HG03342 (cell line): Measurements from ENCODE around the gene FRS2.

ENCODE experiments used
- ATAC-seq: cut with Tn5 transposase; IDR thresholded peaks from one replicate; pipeline ENCODE4 v1.9.1; 2021; ENCODE audit warnings: mild to moderate bottlenecking, moderate library complexity; ENCODE audit not compliant: unreplicated experiment

The FRS2 gene

GRCh38 chr12:69500631-69501030 lies 30.4 kb downstream of the FRS2 start:
- ATAC-seq: no peak

- no peak for ATAC-seq
Observed at GRCh38 chr12:69501154-69501895, 31.1 kb downstream of the FRS2 start.

GRCh38 chr12:69502345-69503081 lies 32.3 kb downstream of the FRS2 start:
- no peak for ATAC-seq

GRCh38 chr12:69508091-69508490 lies 37.9 kb downstream of the FRS2 start:
- ATAC-seq: no peak

- ATAC-seq: no peak
Observed at GRCh38 chr12:69508621-69509020, 38.4 kb downstream of the FRS2 start.

GRCh38 chr12:69509308-69509736 lies 39.1 kb downstream of the FRS2 start:
- no peak for ATAC-seq

GRCh38 chr12:69509904-69510827 lies 40.0 kb downstream of the FRS2 start:
- no peak for ATAC-seq

- ATAC-seq: no peak
Observed at GRCh38 chr12:69511016-69511415, 40.8 kb downstream of the FRS2 start.

- no peak for ATAC-seq
Observed at GRCh38 chr12:69511469-69512267, 41.5 kb downstream of the FRS2 start.

GRCh38 chr12:69512820-69513219 lies 42.6 kb downstream of the FRS2 start:
- ATAC-seq: no peak

- no peak for ATAC-seq
Observed at GRCh38 chr12:69513297-69513696, 43.1 kb downstream of the FRS2 start.

GRCh38 chr12:69514111-69514510 lies 43.9 kb downstream of the FRS2 start:
- ATAC-seq: no peak

GRCh38 chr12:69514845-69515244 lies 44.7 kb downstream of the FRS2 start:
- ATAC-seq: no peak

GRCh38 chr12:69515394-69515930 lies 45.3 kb downstream of the FRS2 start:
- no peak for ATAC-seq

GRCh38 chr12:69516950-69517349 lies 46.8 kb downstream of the FRS2 start:
- ATAC-seq: no peak

- ATAC-seq: no peak
Observed at GRCh38 chr12:69517406-69517805, 47.2 kb downstream of the FRS2 start.

- no peak for ATAC-seq
Observed at GRCh38 chr12:69519871-69520270, 49.7 kb downstream of the FRS2 start.

GRCh38 chr12:69523433-69524330 lies 53.5 kb downstream of the FRS2 start:
- ATAC-seq: no peak

GRCh38 chr12:69524331-69524630 lies 54.1 kb downstream of the FRS2 start:
- no peak for ATAC-seq
